Nucleus accumbens (tissue), 56 donors: ENCODE results near the gene SBF1.

ENCODE experiments used
- DNase-seq, 56 donors: peaks; one replicate each; lab custom pipeline; 2025; lab: John Stamatoyannopoulos, UW

SBF1 gene

GRCh38 chr22:50447576-50448551 is 27.0 kb downstream of the SBF1 start:
- no peak for DNase-seq

DNA sequence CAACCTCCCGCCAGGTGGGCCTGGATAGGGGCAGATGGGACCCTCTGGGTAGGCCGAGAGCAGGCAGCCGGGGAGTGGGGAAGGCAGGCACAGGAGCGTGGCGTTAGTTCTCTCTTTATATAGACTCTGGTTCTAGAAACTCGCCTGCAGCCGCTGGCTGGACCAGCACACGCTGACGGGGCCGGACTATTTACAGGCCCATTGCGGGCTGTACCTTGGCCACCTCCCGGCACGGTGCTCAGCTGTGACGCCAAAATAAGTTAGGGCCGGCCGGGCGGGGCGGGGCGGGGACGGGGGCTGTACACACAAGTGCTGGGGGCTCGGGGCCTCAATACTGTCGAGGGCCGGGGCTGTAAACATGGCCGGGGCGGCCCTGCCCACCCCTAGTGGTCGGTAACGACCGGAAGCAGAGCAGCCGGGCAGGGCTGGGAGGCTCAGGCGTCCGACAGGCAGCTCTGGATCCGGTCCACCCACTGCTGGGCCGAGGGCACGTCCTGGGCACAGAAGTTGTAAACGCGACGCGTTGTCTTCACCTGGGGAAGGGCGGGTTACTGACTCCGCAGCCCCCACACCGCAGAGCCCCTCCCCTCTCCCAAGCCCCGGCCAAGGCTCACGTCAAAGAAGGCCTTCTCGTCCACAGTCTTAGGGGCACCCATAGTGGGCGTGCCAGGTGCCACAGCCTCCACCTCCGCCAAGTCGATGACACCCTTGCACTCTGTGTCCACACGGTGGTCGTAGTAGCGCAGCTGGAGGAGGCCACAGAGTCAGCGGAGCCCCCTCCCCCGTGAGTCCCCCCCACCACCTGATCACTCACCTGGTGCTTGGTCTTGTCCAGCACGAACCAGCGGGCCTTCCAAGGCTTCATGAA is 27.9 kb downstream of the SBF1 start:
- DNase-seq = no peak

GRCh38 chr22:50445880-50446707 is 28.7 kb downstream of the SBF1 start:
- DNase-seq = no peak

GRCh38 chr22:50445071-50445879 is 29.6 kb downstream of the SBF1 start:
- no peak for DNase-seq

GRCh38 chr22:50444663-50445062 is 30.2 kb downstream of the SBF1 start:
- no peak for DNase-seq

GRCh38 chr22:50443801-50444625 is 30.8 kb downstream of the SBF1 start:
- no peak for DNase-seq

DNA sequence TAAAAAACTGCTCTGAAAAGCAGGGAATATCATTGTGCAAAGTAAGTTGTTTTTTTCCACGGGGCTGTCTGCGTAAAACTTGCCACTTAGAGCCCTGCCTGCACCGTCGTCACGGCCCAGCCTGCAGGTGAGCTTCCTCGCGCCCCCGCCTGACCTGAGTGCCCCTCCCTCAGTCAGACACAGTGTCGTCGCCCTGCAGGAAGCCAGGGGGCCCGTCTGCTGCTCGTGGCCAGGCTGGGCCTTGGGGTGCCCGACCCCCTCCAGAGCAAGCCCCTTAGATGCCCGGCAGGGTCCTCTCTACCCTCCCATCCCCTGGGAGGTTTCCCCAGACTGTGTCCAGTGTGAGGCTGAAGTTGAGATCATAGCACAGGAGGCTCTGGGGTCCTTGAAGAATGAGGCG is 31.6 kb downstream of the SBF1 start:
- DNase-seq = no peak

- no peak for DNase-seq
These were observed 33.3 kb downstream of the SBF1 start for GRCh38 chr22:50441428-50441993.

DNA sequence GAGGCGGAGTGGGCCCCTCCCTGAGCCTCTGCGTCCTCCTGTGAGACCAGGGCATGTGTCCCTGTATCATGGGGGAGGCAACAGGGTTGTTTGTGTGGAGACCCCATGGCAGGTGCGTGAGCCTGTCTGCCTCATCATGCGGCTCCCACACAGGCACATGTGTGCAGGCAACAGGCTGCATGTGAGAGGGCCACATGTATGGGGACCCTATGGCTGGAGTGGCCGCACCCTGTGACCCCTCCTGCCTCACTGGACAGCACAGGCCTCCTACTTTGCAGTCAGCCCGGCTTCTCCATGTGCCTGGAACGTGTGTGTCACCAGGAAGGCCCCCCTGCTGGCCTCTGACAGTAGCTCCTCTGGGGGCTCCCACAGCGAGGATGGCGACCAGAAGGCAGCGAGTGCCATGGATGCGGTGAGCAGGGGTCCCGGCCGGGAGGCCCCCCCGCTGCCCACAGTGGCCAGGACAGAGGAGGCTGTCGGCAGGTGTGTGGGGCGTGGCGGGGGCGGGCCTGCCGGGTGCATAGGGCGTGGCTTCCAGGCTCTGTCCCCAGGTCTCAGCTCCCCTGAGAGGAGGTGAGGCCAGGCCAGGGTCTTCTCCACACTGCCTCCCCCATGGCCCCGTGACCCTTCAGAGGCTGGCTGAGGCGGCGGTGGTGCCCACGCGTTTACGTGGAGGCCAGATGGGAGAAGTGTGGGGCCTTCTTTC is 34.1 kb downstream of the SBF1 start:
- DNase-seq = no peak

- no peak for DNase-seq
These were observed 34.9 kb downstream of the SBF1 start for GRCh38 chr22:50439871-50440331.

DNA sequence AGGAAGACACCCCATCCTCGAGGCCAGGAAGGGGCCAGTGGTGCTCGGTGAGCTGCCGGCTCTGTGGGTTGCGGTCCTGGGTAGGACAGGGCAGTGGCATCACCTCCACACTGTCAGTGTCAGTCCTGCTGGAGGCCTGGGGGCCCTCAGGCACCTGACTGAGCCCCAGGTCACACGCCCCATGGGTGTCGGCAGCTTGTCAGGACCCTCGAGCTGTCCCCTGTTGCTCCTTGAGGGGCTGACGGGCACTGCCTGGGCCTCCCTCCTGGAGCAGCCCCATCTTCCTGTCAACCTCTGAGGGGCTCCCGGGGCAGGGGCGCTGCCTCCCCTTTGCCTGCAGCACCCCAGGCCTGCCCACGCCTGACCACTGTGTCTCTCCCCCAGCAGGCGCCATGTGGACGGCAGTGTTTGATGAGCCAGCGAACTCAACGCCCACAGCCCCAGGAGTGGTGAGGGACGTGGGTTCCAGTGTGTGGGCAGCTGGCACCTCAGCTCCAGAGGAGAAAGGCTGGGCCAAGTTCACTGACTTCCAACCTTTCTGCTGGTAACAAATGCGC is 35.4 kb downstream of the SBF1 start:
- peak in 1 of 56 donors; percentile 23 for DNase-seq

GRCh38 chr22:50438305-50439275 is 36.2 kb downstream of the SBF1 start:
- DNase-seq = no peak

GRCh38 chr22:50437511-50438304 is 37.1 kb downstream of the SBF1 start:
- no peak for DNase-seq

DNA sequence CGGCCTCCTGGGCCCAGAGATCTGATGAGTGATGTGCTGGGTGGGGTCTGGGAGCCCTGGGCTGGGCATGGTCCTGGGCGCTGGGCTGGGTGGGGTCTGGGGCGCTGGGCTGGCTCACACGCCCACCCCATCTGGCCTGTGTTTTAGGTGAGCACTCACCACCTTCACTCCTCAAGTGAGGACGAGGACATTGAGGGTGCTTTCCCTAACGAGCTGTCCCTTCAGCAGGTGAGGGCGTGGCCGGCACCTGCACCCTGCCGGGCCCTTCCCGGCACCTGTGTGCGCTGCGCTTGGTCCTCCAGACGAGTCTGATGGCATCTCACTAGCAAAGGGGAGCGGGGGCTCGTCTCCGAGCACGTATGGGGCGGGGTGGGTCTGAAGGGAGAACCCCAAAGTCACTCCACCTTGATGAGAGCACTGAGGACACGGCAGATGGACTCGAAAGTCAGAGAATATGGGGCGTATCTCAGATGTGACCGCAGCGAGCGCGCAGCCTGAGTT is 37.9 kb downstream of the SBF1 start:
- no peak for DNase-seq
